Psoas muscle (tissue), 8 donors: Measurements from ENCODE around the gene ISG20L2. TPM values are rescaled to one million over a fixed set of nuclear protein-coding genes. Genes with fewer than 3 reads are reported as not detected.
A peak's percentile ranks its signal among the peaks of the same experiment; 100 is the strongest.

Source experiments
- ATAC-seq, 4 donors: fragments of 200-7000 bp; cut with Tn5 transposase; one replicate each; pipeline ENCODE4 v1.9.1; 2020; ENCODE audit warnings: moderate library complexity in 3 of 4, mild to moderate bottlenecking in 2 of 4
- DNase-seq, 2 donors: peaks; one replicate each; pipeline ENCODE4 v3.0.0-alpha.2; 2020
- H3K27ac ChIP-seq: fragments of 200-600 bp; one replicate; pipeline ENCODE4 v1.8.0; 2022
- H3K27me3 ChIP-seq, 3 donors: fragments of 200-600 bp in 1 of 3; one replicate each; pipeline versions ENCODE4 v1.6.1 to v1.8.0; 2013 to 2022; ENCODE audit warnings: low read length in 2 of 3, mild to moderate bottlenecking in 2 of 3, moderate library complexity in 1 of 3; ENCODE audit not compliant: insufficient read depth in 3 of 3
- H3K36me3 ChIP-seq, 2 donors: fragments of 200-600 bp in 1 of 2; one replicate each; pipeline versions ENCODE4 v1.6.1 to v1.8.0; 2013 to 2022; ENCODE audit warnings: low read depth in 1 of 2, mild to moderate bottlenecking in 1 of 2, moderate library complexity in 1 of 2; ENCODE audit not compliant: insufficient read depth in 1 of 2
- H3K4me1 ChIP-seq: fragments of 200-600 bp; one replicate; pipeline ENCODE4 v1.8.0; 2022
- H3K4me3 ChIP-seq: fragments of 200-600 bp; one replicate; pipeline ENCODE4 v1.8.0; 2022; ENCODE audit warnings: mild to moderate bottlenecking
- H3K9me3 ChIP-seq: fragments of 200-600 bp; one replicate; pipeline ENCODE4 v1.8.0; 2022
- WGBS, 3 donors: extraction: QIAGEN DNeasy Blood & Tissue Kit; methylation state at CpG; one replicate each; pipeline versions ENCODE4 v1.1.6 to v1.1.7; 2013; 5-methylcytosine and 5-hydroxymethylcytosine counted together
- intact Hi-C, 2 donors: fragments of 100-400 bp; cut with DNase I; formaldehyde crosslinking; loops; one replicate each; pipeline versions ENCODE4 v1.11.0 to v1.14.2; 2022
- polyA plus RNA-seq, 3 donors: library from polyadenylated mRNA; stranded (reverse); fragments of 200-250 nt; gene quantifications; one replicate each; pipeline ENCODE4 v1.2.3, GENCODE V29; 2013
- total RNA-seq, 4 donors: library from RNA; stranded (reverse); fragmentation: NEBNext Ultra II Directional in 2 of 4; extraction: Animal tissue kit (Norgen Biotek cat#: 25700) in 2 of 4; gene quantifications; one replicate each; pipeline versions ENCODE4 v1.2.1 to v1.2.4, GENCODE V29; 2021 to 2023
- TF ChIP-seq, protein P1 (sequence below): fragments of 200-600 bp; IDR thresholded peaks from one replicate; pipeline ENCODE4 v1.8.0; 2022; ENCODE audit warnings: antibody characterized with exemption
- donor health status: healthy with polysubstance abuse.
- donor health status: DM: no; HTN: no; CAD: no; lungs with moderate emphysema.
- donor health status: Bipolar disorder and iron deficiency.
- donor health status: healthy.
- donor health status: DM: yes; HTN: yes; CAD: no.
- donor health status: DM: no; HTN: no; CAD: no.
- donor health status: DM: no; HTN: no; CAD: no.
- donor health status: DM: yes; HTN: yes; CAD: no.

The ISG20L2 gene
- total and polyA plus RNA-seq, 7 donors = 7.4 to 20.4 (median 18.2) TPM

DNA sequence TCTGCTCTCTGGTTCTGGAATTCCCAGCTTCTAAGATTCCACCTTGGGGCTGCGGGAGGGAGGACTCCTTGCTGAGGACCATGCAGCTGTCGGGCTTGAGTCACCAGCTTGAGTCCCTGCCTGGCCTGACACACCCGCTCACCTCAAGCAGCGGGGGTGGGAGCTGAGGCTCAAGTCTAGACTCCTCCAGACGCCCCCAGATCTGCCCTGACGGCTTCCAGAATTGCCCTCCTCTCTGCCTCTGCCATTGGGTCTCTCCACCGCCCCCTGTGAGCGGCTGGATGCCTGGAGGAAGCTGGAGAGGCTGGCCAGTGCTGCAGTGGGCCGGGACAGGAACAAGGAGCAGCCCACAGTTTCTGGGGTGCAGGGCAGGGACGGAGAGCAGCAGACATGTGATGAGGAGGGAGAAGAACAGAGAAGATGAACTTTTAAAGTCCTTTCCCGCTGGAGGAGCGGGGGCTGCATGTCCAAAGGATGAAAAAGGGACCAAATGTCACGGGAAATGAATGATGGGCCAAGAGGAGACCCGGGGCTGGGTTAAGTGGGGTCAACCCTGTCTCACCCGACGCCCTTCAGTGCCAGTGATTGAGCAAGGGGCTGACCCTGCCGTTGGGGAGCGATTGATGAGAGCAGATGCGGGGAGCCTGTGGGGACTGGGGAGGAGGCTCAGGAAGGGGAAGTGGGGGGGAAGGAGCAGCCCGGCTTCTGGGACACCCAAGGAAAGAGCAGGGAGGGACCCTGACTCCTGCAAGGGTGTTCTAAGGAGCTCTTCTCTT is 36.7 kb downstream of the ISG20L2 start:
- H3K9me3 ChIP-seq = no peaks in the 10 kb centered on the region
- 30 to 35% (median 30%) methylated on average over 20 of the region's 20 CpGs for whole genome bisulfite sequencing, 3 donors
- H3K27ac ChIP-seq = no peak overlapping the region
- ATAC-seq (peak in 3 of 4 donors; percentile 15 to 57 (median 38)), DNase-seq (no peak)
- H3K36me3 ChIP-seq = no peaks in the 10 kb centered on the region
- peaks cover 0 to 40% (median 10%) of the 10 kb centered on the region in 3 donors for H3K27me3 ChIP-seq
- H3K4me3 ChIP-seq = no peak overlapping the region
- TF ChIP-seq, protein P1, sequence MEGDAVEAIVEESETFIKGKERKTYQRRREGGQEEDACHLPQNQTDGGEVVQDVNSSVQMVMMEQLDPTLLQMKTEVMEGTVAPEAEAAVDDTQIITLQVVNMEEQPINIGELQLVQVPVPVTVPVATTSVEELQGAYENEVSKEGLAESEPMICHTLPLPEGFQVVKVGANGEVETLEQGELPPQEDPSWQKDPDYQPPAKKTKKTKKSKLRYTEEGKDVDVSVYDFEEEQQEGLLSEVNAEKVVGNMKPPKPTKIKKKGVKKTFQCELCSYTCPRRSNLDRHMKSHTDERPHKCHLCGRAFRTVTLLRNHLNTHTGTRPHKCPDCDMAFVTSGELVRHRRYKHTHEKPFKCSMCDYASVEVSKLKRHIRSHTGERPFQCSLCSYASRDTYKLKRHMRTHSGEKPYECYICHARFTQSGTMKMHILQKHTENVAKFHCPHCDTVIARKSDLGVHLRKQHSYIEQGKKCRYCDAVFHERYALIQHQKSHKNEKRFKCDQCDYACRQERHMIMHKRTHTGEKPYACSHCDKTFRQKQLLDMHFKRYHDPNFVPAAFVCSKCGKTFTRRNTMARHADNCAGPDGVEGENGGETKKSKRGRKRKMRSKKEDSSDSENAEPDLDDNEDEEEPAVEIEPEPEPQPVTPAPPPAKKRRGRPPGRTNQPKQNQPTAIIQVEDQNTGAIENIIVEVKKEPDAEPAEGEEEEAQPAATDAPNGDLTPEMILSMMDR = no peak
- intact Hi-C loops = loop anchor here in 1 of 2 donors (2.0 to 10.0 kb wide), 2 partner anchors 33 to 193 kb away; no protein-coding TSS in a partner anchor
- peaks cover 16% of the 10 kb centered on the region for H3K4me1 ChIP-seq

- Histone ChIP-seq H3K9me3 (no peaks in the 10 kb centered on the region), H3K36me3 (no peaks in the 10 kb centered on the region), H3K27ac (no peak overlapping the region), H3K4me3 (no peak overlapping the region), H3K4me1 (peaks cover 16% of the 10 kb centered on the region), H3K27me3 (peaks cover 0 to 36% (median 10%) of the 10 kb centered on the region in 3 donors)
- no peak for ATAC-seq
- intact Hi-C loops = loop anchor here in 1 of 2 donors (2.0 to 10.0 kb wide), 2 partner anchors 34 to 194 kb away; no protein-coding TSS in a partner anchor
- TF ChIP-seq, protein P1 = no peak
- WGBS, 3 donors = 62 to 78% (median 70%) methylated on average over 9 to 10 of the region's 10 CpGs
- DNase-seq = no peak
Measured at GRCh38 chr1:156691191-156691590, 37.4 kb downstream of the ISG20L2 start.

DNA sequence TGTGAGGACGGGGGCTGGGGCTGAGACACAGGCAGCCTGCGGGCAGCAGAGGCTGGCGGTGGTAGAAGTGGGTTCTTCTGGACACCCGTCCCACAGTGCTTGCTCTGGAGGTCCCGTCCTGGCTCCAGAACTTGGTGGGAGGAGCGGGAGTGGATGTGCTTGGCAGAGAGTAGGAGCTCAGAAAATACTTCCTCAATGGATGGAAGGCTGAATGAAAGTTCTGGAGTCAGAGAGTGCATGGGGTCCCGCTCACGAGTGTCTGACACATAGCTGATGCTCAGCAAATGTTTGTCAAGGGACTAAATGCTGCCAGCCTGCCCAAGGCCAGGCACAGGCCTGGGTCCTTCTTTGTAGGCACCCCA is 37.9 kb downstream of the ISG20L2 start:
- peaks cover 16% of the 10 kb centered on the region for H3K4me1 ChIP-seq
- ATAC-seq (no peak), DNase-seq (no peak)
- TF ChIP-seq, protein P1 = no peak
- peaks cover 0 to 36% (median 10%) of the 10 kb centered on the region in 3 donors for H3K27me3 ChIP-seq
- H3K9me3 ChIP-seq = no peaks in the 10 kb centered on the region
- 65 to 72% (median 67%) methylated on average over 8 of the region's 8 CpGs for WGBS, 3 donors
- no peak overlapping the region for H3K4me3 ChIP-seq
- intact Hi-C loops = loop anchor here in 1 of 2 donors (2.0 to 10.0 kb wide), 2 partner anchors 34 to 194 kb away; no protein-coding TSS in a partner anchor
- no peak overlapping the region for H3K27ac ChIP-seq
- H3K36me3 ChIP-seq = no peaks in the 10 kb centered on the region

DNA sequence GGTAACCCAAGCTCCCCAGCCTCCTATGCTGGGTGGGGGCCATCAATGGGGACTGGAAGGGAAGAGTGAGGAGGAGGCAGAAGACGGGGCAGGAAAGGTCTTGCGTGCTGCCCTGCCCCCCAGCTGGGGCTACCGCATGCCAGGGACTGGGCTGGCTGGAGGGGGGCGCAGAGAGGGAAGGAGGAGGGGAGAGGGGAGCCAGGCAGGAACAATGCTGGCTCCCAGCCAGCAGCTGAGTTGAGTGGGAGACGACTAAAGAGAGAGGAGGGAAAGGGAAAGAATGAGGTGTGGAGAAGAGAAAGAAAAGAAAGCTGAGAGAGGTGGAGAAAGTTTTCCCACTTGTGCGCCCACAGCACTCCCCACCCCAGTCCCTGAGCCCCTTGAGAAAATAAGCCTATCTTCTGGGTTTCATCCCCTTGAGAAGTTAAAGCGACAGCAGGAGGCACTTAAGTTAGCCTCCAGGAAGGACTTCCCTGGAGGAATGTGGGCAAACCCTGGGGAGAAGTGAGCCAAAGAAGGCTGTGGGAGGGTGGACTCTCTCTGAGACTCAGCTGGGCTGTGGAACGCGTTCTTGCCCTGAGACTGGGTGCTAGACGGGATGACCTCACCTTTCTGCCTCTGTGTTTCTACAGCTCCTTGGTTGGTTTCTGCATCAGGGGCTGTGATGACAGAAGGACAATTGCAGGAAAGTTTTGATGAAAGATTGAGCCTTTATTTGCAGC is 38.5 kb downstream of the ISG20L2 start:
- no peak for DNase-seq
- H3K27ac ChIP-seq = peak overlapping the region; percentile 12
- no peaks in the 10 kb centered on the region for H3K9me3 ChIP-seq
- H3K4me1 ChIP-seq = peaks cover 16% of the 10 kb centered on the region
- H3K27me3 ChIP-seq = peaks cover 0 to 36% (median 10%) of the 10 kb centered on the region in 3 donors
- peak overlapping the region; percentile 48 for H3K4me3 ChIP-seq
- H3K36me3 ChIP-seq = no peaks in the 10 kb centered on the region
- no peak for ATAC-seq
- intact Hi-C loops = loop anchor here (1.0 to 10.0 kb wide), 3 partner anchors 35 to 195 kb away; no protein-coding TSS in a partner anchor
- 23 to 26% (median 25%) methylated on average over 10 of the region's 10 CpGs for WGBS, 3 donors
- TF ChIP-seq, protein P1 = no peak
